ENCODE measurements around the gene SPEN.
"Not testable (repeated sequence)": the region's sequence is repeated elsewhere in the genome, so short reads cannot be mapped to it uniquely, and the experiment has no call there.

Gene SPEN

GRCh38 chr1:15962671-15963362 lies 115.3 kb downstream of the SPEN start:
- no peak for DNase-seq

GRCh38 chr1:15963363-15963967 lies 116.0 kb downstream of the SPEN start:
- DNase-seq, result no peak

GRCh38 chr1:15963968-15964648 lies 116.6 kb downstream of the SPEN start:
- no peak for DNase-seq

- DNase-seq, result no peak
Observed at GRCh38 chr1:15965228-15965767, 117.8 kb downstream of the SPEN start.

- DNase-seq, result no peak
Observed at GRCh38 chr1:15966081-15966955, 118.8 kb downstream of the SPEN start.

- no peak for DNase-seq
Observed at GRCh38 chr1:15966956-15967344, 119.4 kb downstream of the SPEN start.

GRCh38 chr1:15968172-15968571 lies 120.7 kb downstream of the SPEN start:
- no peak for DNase-seq

- DNase-seq, result no peak
Observed at GRCh38 chr1:15969321-15969880, 121.9 kb downstream of the SPEN start.

- DNase-seq, result no peak
Observed at GRCh38 chr1:15970911-15971310, 123.4 kb downstream of the SPEN start.

GRCh38 chr1:15972409-15972808 lies 124.9 kb downstream of the SPEN start:
- no peak for DNase-seq

GRCh38 chr1:15973772-15974171 lies 126.3 kb downstream of the SPEN start:
- no peak for DNase-seq

- no peak for DNase-seq
Observed at GRCh38 chr1:15974855-15975254, 127.3 kb downstream of the SPEN start.

- DNase-seq, result peak; percentile 48
Observed at GRCh38 chr1:15975358-15975804, 127.9 kb downstream of the SPEN start.

GRCh38 chr1:15975805-15976680 lies 128.5 kb downstream of the SPEN start, which contains the start of gene ZBTB17:
Gene ZBTB17 (minus strand): TSS chr1:15976101. CDS start chr1:15948495, 27,606 bp downstream.
- peak; percentile 96 for DNase-seq

GRCh38 chr1:15977947-15978346 lies 130.4 kb downstream of the SPEN start:
- DNase-seq, result not testable (repeated sequence)

- DNase-seq, result no peak
Observed at GRCh38 chr1:15981679-15982078, 134.2 kb downstream of the SPEN start.

GRCh38 chr1:15983275-15983674 lies 135.8 kb downstream of the SPEN start:
- DNase-seq, result no peak

- DNase-seq, result no peak
Observed at GRCh38 chr1:15985611-15986297, 138.2 kb downstream of the SPEN start.

- no peak for DNase-seq
Observed at GRCh38 chr1:15988856-15989736, 141.6 kb downstream of the SPEN start.

- DNase-seq, result no peak
Observed at GRCh38 chr1:15989776-15990175, 142.3 kb downstream of the SPEN start.

Measured in NCI-H345 (cell line).